ENCODE results near the gene PRR15L. TPM values are rescaled to one million over a fixed set of nuclear protein-coding genes. Genes with fewer than 3 reads are reported as not detected.

The PRR15L gene
- total and polyA plus RNA-seq, 2 experiments from 2014 or later = 56.5 to 66.4 TPM

- no peak for DNase-seq (ENCODE audit: low spot score)
- WGBS (ENCODE audit: low lambda C conversion rate, missing lambda C conversion rate) = 89% methylated on average over 4 of the region's 4 CpGs
- H2AFZ ChIP-seq = no peak overlapping the region
- no peaks in the 10 kb centered on the region for H3K36me3 ChIP-seq (replicated peaks; ENCODE audit: insufficient read depth, low read depth)
- H3K9me2 ChIP-seq (replicated peaks; ENCODE audit: insufficient read depth) = no peaks in the 10 kb centered on the region
- no peak overlapping the region for H3K27ac ChIP-seq
- no peak overlapping the region for H3K4me2 ChIP-seq
- TF ChIP-seq CTCF (IDR thresholded peaks at IDR 0.05; ENCODE audit: poor library complexity) (no peak), EZH2phosphoT487 (IDR thresholded peaks at IDR 0.05; ENCODE audit: low read depth, severe bottlenecking, unreplicated experiment) (no peak), EZH2 (IDR thresholded peaks at IDR 0.05; ENCODE audit: borderline replicate concordance) (no peak)
- no peaks in the 10 kb centered on the region for H3K27me3 ChIP-seq
- no peaks in the 10 kb centered on the region for H3K4me1 ChIP-seq (ENCODE audit: insufficient read depth)
- H3K79me2 ChIP-seq = no peaks in the 10 kb centered on the region
- H4K20me1 ChIP-seq (ENCODE audit: insufficient read depth, poor library complexity, severe bottlenecking) = no peaks in the 10 kb centered on the region
- H3K9me3 ChIP-seq (ENCODE audit: low read depth) = no peaks in the 10 kb centered on the region
- H3K4me3 ChIP-seq = no peak overlapping the region
These were observed 25.8 kb downstream of the PRR15L start for GRCh38 chr17:47931848-47932247.

GRCh38 chr17:47929218-47930000 lies 28.3 kb downstream of the PRR15L start:
- Histone ChIP-seq H3K4me1 (ENCODE audit: insufficient read depth) (no peaks in the 10 kb centered on the region), H3K36me3 (replicated peaks; ENCODE audit: insufficient read depth, low read depth) (no peaks in the 10 kb centered on the region), H3K79me2 (no peaks in the 10 kb centered on the region), H3K4me2 (no peak overlapping the region), H3K9me3 (ENCODE audit: low read depth) (no peaks in the 10 kb centered on the region), H3K27me3 (no peaks in the 10 kb centered on the region), H3K9me2 (replicated peaks; ENCODE audit: insufficient read depth) (no peaks in the 10 kb centered on the region), H4K20me1 (ENCODE audit: insufficient read depth, poor library complexity, severe bottlenecking) (no peaks in the 10 kb centered on the region), H3K27ac (no peak overlapping the region), H3K4me3 (no peak overlapping the region), H2AFZ (no peak overlapping the region)
- TF ChIP-seq EZH2phosphoT487 (IDR thresholded peaks at IDR 0.05; ENCODE audit: low read depth, severe bottlenecking, unreplicated experiment) (no peak), CTCF (IDR thresholded peaks at IDR 0.05; ENCODE audit: poor library complexity) (no peak), EZH2 (IDR thresholded peaks at IDR 0.05; ENCODE audit: borderline replicate concordance) (no peak)
- DNase-seq (ENCODE audit: low spot score) = no peak
- 86% methylated on average over 10 of the region's 10 CpGs for WGBS (ENCODE audit: low lambda C conversion rate, missing lambda C conversion rate)

- Histone ChIP-seq H3K79me2 (no peaks in the 10 kb centered on the region), H2AFZ (no peak overlapping the region), H3K9me2 (replicated peaks; ENCODE audit: insufficient read depth) (no peaks in the 10 kb centered on the region), H3K4me3 (no peak overlapping the region), H3K27ac (no peak overlapping the region), H3K4me1 (ENCODE audit: insufficient read depth) (no peaks in the 10 kb centered on the region), H3K36me3 (replicated peaks; ENCODE audit: insufficient read depth, low read depth) (no peaks in the 10 kb centered on the region), H4K20me1 (ENCODE audit: insufficient read depth, poor library complexity, severe bottlenecking) (no peaks in the 10 kb centered on the region), H3K27me3 (no peaks in the 10 kb centered on the region), H3K4me2 (no peak overlapping the region), H3K9me3 (ENCODE audit: low read depth) (no peaks in the 10 kb centered on the region)
- no peak for TF ChIP-seq CTCF (IDR thresholded peaks at IDR 0.05; ENCODE audit: poor library complexity)
- no peak for TF ChIP-seq EZH2 (IDR thresholded peaks at IDR 0.05; ENCODE audit: borderline replicate concordance)
- no peak for TF ChIP-seq EZH2phosphoT487 (IDR thresholded peaks at IDR 0.05; ENCODE audit: low read depth, severe bottlenecking, unreplicated experiment)
- DNase-seq (ENCODE audit: low spot score) = no peak
- 88% methylated on average over 2 of the region's 2 CpGs for WGBS (ENCODE audit: low lambda C conversion rate, missing lambda C conversion rate)
These were observed 29.3 kb downstream of the PRR15L start for GRCh38 chr17:47928415-47928814.
